LNCAP (cell line): Measurements from ENCODE around the gene GPR176.

Experiments
- TF ChIP-seq, protein P1 (sequence below): fragments of 450-650 bp; IDR thresholded peaks from 2 replicates; pipeline ENCODE4 v1.5.1; 2017; ENCODE audit warnings: mild to moderate bottlenecking

Gene GPR176

DNA sequence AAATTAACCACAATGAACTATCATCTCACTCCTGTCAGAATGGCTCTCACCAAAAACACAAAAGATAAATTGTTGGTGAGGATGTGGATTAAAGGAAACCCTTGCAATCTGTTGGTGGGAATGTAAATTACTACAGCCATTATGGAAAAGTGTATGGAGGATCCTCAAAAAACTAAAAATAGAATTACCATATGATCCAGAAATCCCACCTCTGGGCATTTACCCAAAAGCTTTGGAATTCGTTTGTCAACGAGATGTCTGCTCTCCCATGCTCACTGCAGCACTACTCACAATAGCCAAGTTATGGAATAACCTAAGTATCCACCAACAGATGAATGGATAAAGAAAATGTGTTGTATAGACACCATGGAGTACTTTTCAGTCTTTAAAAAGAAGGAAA lies 159.1 kb downstream of the GPR176 start:
- TF ChIP-seq, protein P1, sequence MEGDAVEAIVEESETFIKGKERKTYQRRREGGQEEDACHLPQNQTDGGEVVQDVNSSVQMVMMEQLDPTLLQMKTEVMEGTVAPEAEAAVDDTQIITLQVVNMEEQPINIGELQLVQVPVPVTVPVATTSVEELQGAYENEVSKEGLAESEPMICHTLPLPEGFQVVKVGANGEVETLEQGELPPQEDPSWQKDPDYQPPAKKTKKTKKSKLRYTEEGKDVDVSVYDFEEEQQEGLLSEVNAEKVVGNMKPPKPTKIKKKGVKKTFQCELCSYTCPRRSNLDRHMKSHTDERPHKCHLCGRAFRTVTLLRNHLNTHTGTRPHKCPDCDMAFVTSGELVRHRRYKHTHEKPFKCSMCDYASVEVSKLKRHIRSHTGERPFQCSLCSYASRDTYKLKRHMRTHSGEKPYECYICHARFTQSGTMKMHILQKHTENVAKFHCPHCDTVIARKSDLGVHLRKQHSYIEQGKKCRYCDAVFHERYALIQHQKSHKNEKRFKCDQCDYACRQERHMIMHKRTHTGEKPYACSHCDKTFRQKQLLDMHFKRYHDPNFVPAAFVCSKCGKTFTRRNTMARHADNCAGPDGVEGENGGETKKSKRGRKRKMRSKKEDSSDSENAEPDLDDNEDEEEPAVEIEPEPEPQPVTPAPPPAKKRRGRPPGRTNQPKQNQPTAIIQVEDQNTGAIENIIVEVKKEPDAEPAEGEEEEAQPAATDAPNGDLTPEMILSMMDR = no peak

DNA sequence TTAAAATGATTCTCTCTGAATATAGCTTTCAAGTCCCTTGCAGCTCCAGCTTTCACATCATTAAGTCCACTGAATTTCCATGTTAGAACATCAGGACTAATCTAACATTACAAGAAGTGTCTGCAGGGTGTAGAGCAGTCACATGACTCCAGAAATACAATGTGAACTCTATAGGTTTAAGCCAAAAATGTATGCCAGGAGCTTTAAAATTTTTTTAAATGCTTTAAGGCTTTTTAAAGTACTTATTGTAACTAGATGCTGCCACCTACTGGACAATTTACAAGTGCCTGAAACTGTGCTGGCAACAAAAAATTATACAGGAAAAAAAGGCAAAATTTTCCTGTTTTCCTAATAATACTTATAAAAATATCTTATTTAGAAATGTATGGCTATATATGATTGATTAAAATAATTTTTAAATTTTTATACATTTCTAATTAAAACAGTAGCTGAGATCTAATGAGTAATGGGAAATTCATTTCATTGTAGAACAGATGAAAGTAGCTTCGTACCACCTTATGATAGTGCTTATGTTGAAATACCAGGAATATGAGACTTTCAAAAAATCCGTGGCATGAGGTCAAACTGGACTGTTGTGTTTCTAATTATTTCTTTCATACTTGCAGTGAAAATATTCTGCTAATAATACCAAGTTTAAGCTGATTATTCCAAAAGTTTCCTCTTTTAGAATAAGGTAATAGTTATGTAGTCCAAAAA lies 163.1 kb downstream of the GPR176 start:
- TF ChIP-seq, protein P1 = peak; percentile 73

- TF ChIP-seq, protein P1 = no peak
Measured at GRCh38 chr15:39752991-39753390, 167.1 kb downstream of the GPR176 start.

GRCh38 chr15:39752246-39752645 lies 167.8 kb downstream of the GPR176 start:
- TF ChIP-seq, protein P1 = no peak
